Stimulated activated CD4-positive, alpha-beta T cell treated with anti-CD3 and anti-CD28 coated beads, Interleukin-15, amount 100 ng/mL, for 1 hour (primary cell): Measurements from ENCODE around the gene KRTAP5-1.
A peak's percentile ranks its signal among the peaks of the same experiment; 100 is the strongest.
"Not testable (repeated sequence)": the region's sequence is repeated elsewhere in the genome, so short reads cannot be mapped to it uniquely, and the experiment has no call there.

ENCODE experiments used
- DNase-seq, 2 donors: peaks; one replicate each; pipeline ENCODE4 v3.0.0-alpha.2; 2020; ENCODE audit warnings: low read depth in 1 of 2, low spot score in 1 of 2

Gene KRTAP5-1

GRCh38 chr11:1584661-1585370 lies at the start of gene KRTAP5-1:
Gene KRTAP5-1, minus strand, starts transcription at chr11:1585283. Its CDS starts 34 bp downstream, at chr11:1585249.
- DNase-seq, result not testable (repeated sequence)

GRCh38 chr11:1633864-1634263 lies 48.8 kb upstream of the KRTAP5-1 start:
- DNase-seq, result no peak

- DNase-seq, result no peak
Measured at GRCh38 chr11:1632053-1632714, 47.1 kb upstream of the KRTAP5-1 start.

- DNase-seq, result no peak
Measured at GRCh38 chr11:1631066-1631568, 46.0 kb upstream of the KRTAP5-1 start.

GRCh38 chr11:1630271-1630670 lies 45.2 kb upstream of the KRTAP5-1 start:
- DNase-seq, result no peak

GRCh38 chr11:1629326-1630185 lies 44.5 kb upstream of the KRTAP5-1 start, which contains the start of gene KRTAP5-5:
Gene KRTAP5-5, plus strand, starts transcription at chr11:1629775. Its CDS starts 66 bp downstream, at chr11:1629841.
- DNase-seq, result no peak

GRCh38 chr11:1628506-1629325 lies 43.6 kb upstream of the KRTAP5-1 start:
- DNase-seq, result peak; percentile 36 to 53

- DNase-seq, result no peak
Measured at GRCh38 chr11:1625541-1625940, 40.5 kb upstream of the KRTAP5-1 start.

- DNase-seq, result no peak
Measured at GRCh38 chr11:1624621-1625020, 39.5 kb upstream of the KRTAP5-1 start.

- DNase-seq, result no peak
Measured at GRCh38 chr11:1623716-1624115, 38.6 kb upstream of the KRTAP5-1 start.

- no peak for DNase-seq
Measured at GRCh38 chr11:1622086-1622485, 37.0 kb upstream of the KRTAP5-1 start, which contains the start of gene KRTAP5-4. Gene KRTAP5-4, minus strand, starts transcription at chr11:1622138. Its CDS starts 45 bp downstream, at chr11:1622093.

GRCh38 chr11:1619449-1619848 lies 34.4 kb upstream of the KRTAP5-1 start:
- DNase-seq, result no peak

GRCh38 chr11:1618231-1618630 lies 33.1 kb upstream of the KRTAP5-1 start:
- no peak for DNase-seq

- no peak for DNase-seq
Measured at GRCh38 chr11:1608363-1608762, 23.3 kb upstream of the KRTAP5-1 start, which contains the start of gene KRTAP5-3. Gene KRTAP5-3, minus strand, starts transcription at chr11:1608463. Its CDS starts 78 bp downstream, at chr11:1608385.

GRCh38 chr11:1607901-1608300 lies 22.8 kb upstream of the KRTAP5-1 start:
- not testable (repeated sequence) for DNase-seq

- not testable (repeated sequence) for DNase-seq
Measured at GRCh38 chr11:1607156-1607845, 22.2 kb upstream of the KRTAP5-1 start.

- not testable (repeated sequence) for DNase-seq
Measured at GRCh38 chr11:1605923-1606322, 20.8 kb upstream of the KRTAP5-1 start.

GRCh38 chr11:1604711-1605110 lies 19.6 kb upstream of the KRTAP5-1 start:
- DNase-seq, result no peak

- DNase-seq, result no peak
Measured at GRCh38 chr11:1604181-1604580, 19.1 kb upstream of the KRTAP5-1 start.

GRCh38 chr11:1603629-1604028 lies 18.5 kb upstream of the KRTAP5-1 start:
- DNase-seq, result no peak
